Keratinocyte (primary cell): ENCODE results near the gene MAP3K5. TPM values are rescaled to one million over a fixed set of nuclear protein-coding genes. Genes with fewer than 3 reads are reported as not detected.

Source experiments
- DNase-seq: peaks from one replicate; pipeline ENCODE4 v3.0.0-alpha.2; 2011; ENCODE audit warnings: low read depth, missing footprints, low spot score
- FAIRE-seq: peaks from 2 replicates; lab custom pipeline; 2011; peaks lifted over from hg19 to GRCh38; lab: Jason Lieb, UNC
- H2AFZ ChIP-seq: 2 replicates; pipeline ENCODE4 v1.6.0; 2012; ENCODE audit warnings: low read length, control low read depth, inconsistent platforms; ENCODE audit not compliant: control insufficient read depth
- H3K27ac ChIP-seq: 2 replicates; pipeline ENCODE4 v1.5.1; 2011; ENCODE audit warnings: low read length; ENCODE audit not compliant: control insufficient read depth, insufficient read depth
- H3K27me3 ChIP-seq: 3 replicates; pipeline ENCODE4 v1.6.0; 2011; ENCODE audit warnings: low read length; ENCODE audit not compliant: control insufficient read depth, insufficient read depth; ENCODE audit errors: extremely low read depth
- H3K36me3 ChIP-seq, 2 experiments: 2 replicates in 1 of 2; 3 replicates in 1 of 2; pipeline ENCODE4 v1.5.1; 2011; ENCODE audit warnings: low read length in 2 of 2, mild to moderate bottlenecking in 1 of 2; ENCODE audit not compliant: control insufficient read depth in 2 of 2, insufficient read depth in 2 of 2; ENCODE audit errors: extremely low read depth in 1 of 2
- H3K4me1 ChIP-seq: 3 replicates; pipeline ENCODE4 v1.5.1; 2011; ENCODE audit warnings: low read length; ENCODE audit not compliant: control insufficient read depth, insufficient read depth; ENCODE audit errors: extremely low read depth
- H3K4me2 ChIP-seq: 3 replicates; pipeline ENCODE4 v1.6.0; 2011; ENCODE audit warnings: low read depth, low read length; ENCODE audit not compliant: control insufficient read depth, insufficient read depth; ENCODE audit errors: extremely low read depth
- H3K4me3 ChIP-seq, 3 experiments: fragments of 200-600 bp in 1 of 3; sonication (generic) in 1 of 3; 2 replicates in 2 of 3; 3 replicates in 1 of 3; pipeline ENCODE4 v1.5.1; 2011 to 2016; ENCODE audit warnings: low read length in 3 of 3, mild to moderate bottlenecking in 3 of 3, control low read depth in 2 of 3, inconsistent platforms in 1 of 3, low read depth in 1 of 3, mixed read lengths in 1 of 3, mixed run types in 1 of 3, moderate library complexity in 1 of 3; ENCODE audit not compliant: control insufficient read depth in 2 of 3, insufficient read depth in 2 of 3; ENCODE audit errors: extremely low read depth in 1 of 3
- H3K79me2 ChIP-seq: 2 replicates; pipeline ENCODE4 v1.6.0; 2012; ENCODE audit warnings: low read length; ENCODE audit not compliant: control insufficient read depth, insufficient read depth
- H3K9ac ChIP-seq: 3 replicates; pipeline ENCODE4 v1.6.0; 2011; ENCODE audit warnings: low read length; ENCODE audit not compliant: control insufficient read depth, insufficient read depth; ENCODE audit errors: extremely low read depth
- H3K9me1 ChIP-seq: 3 replicates; pipeline ENCODE4 v1.6.0; 2011; ENCODE audit warnings: low read length; ENCODE audit not compliant: control insufficient read depth, insufficient read depth; ENCODE audit errors: extremely low read depth
- H3K9me3 ChIP-seq: 2 replicates; pipeline ENCODE4 v1.5.1; 2012; ENCODE audit warnings: low read depth, low read length; ENCODE audit not compliant: control insufficient read depth
- H4K20me1 ChIP-seq: 3 replicates; pipeline ENCODE4 v1.6.0; 2011; ENCODE audit warnings: low read length; ENCODE audit not compliant: control insufficient read depth, insufficient read depth; ENCODE audit errors: extremely low read depth
- CTCF ChIP-seq, 3 experiments: IDR thresholded peaks in 1 of 3; conservative IDR thresholded peaks in 1 of 3; optimal IDR thresholded peaks in 1 of 3; 2 replicates in 2 of 3; 3 replicates in 1 of 3; pipeline versions ENCODE3 to v1.5.1; 2011; ENCODE audit warnings: low read length in 3 of 3, mild to moderate bottlenecking in 3 of 3, moderate library complexity in 2 of 3, control low read depth in 1 of 3, inconsistent platforms in 1 of 3; ENCODE audit not compliant: insufficient read depth in 2 of 3; ENCODE audit errors: extremely low read depth in 1 of 3
- EZH2 ChIP-seq: IDR thresholded peaks from one replicate; pipeline ENCODE4 v1.6.1; 2012; ENCODE audit warnings: inconsistent platforms, mild to moderate bottlenecking, low read length, moderate library complexity
- dilution Hi-C: fragments of 300-500 bp; cut with MboI; formaldehyde crosslinking; loops from one replicate; pipeline ENCODE4 v1.7.0; 2020; ENCODE audit warnings: low sequenced_read_pairs; ENCODE audit not compliant: extremely low pct_ligation_motif_present
- polyA plus RNA-seq, 5 experiments: library from polyadenylated mRNA; depleted of rRNA in 3 of 5; stranded (reverse) in 3 of 5; stranded (forward) in 1 of 5; unstranded in 1 of 5; fragments of >200 nt; gene quantifications; 1 replicate in 1 of 5; 2 replicates in 3 of 5; 3 replicates in 1 of 5; pipeline versions ENCODE4 v1.2.1 to v1.2.3, GENCODE V29; 2011 to 2012; ENCODE audit warnings: missing spikeins in 2 of 5, low read depth in 1 of 5, low replicate concordance in 1 of 5

The MAP3K5 gene
- polyA plus RNA-seq, 1 donor (not counting 4 experiments of a cell fraction or from before 2014, with no cell fraction given) = 3.4 TPM

GRCh38 chr6:136764517-136764993, 27.7 kb downstream of the MAP3K5 start:
- dilution Hi-C loops = no loop called here
- H3K27ac ChIP-seq = no peak overlapping the region
- TF ChIP-seq EZH2 = no peak
- no peak for TF ChIP-seq CTCF (optimal IDR thresholded peaks at IDR 0.05 in 1 of 3, IDR thresholded peaks at IDR 0.05 in 1 of 3, conservative IDR thresholded peaks at IDR 0.05 in 1 of 3; ENCODE audit: extremely low read depth in 1 of 3, insufficient read depth in 2 of 3, low read length in 3 of 3)
- no peak overlapping the region for H3K4me2 ChIP-seq
- H3K9me3 ChIP-seq = no peaks in the 10 kb centered on the region
- no peaks in the 10 kb centered on the region for H3K36me3 ChIP-seq
- no peak overlapping the region for H3K9ac ChIP-seq
- peaks cover 1% of the 10 kb centered on the region for H3K79me2 ChIP-seq
- peaks cover 2% of the 10 kb centered on the region for H4K20me1 ChIP-seq
- H3K27me3 ChIP-seq = no peaks in the 10 kb centered on the region
- no peak overlapping the region for H2AFZ ChIP-seq
- no peaks in the 10 kb centered on the region for H3K9me1 ChIP-seq
- H3K4me1 ChIP-seq = peaks cover 18% of the 10 kb centered on the region
- DNase-seq (no peak), FAIRE-seq (no peak)
- no peak overlapping the region for H3K4me3 ChIP-seq

- DNase-seq = no peak
- Histone ChIP-seq H3K9me1 (no peaks in the 10 kb centered on the region), H3K9me3 (no peaks in the 10 kb centered on the region), H3K4me1 (peaks cover 18% of the 10 kb centered on the region), H3K27me3 (no peaks in the 10 kb centered on the region), H3K4me3 (no peak overlapping the region), H4K20me1 (peaks cover 2% of the 10 kb centered on the region), H3K79me2 (peaks cover 1% of the 10 kb centered on the region), H3K4me2 (no peak overlapping the region), H3K9ac (no peak overlapping the region), H3K27ac (no peak overlapping the region), H2AFZ (no peak overlapping the region), H3K36me3 (no peaks in the 10 kb centered on the region)
- FAIRE-seq = no peak
- TF ChIP-seq CTCF (optimal IDR thresholded peaks at IDR 0.05 in 1 of 3, IDR thresholded peaks at IDR 0.05 in 1 of 3, conservative IDR thresholded peaks at IDR 0.05 in 1 of 3; ENCODE audit: extremely low read depth in 1 of 3, insufficient read depth in 2 of 3, low read length in 3 of 3) (no peak), EZH2 (no peak)
- dilution Hi-C loops = no loop called here
Observed at GRCh38 chr6:136763716-136764516, 28.4 kb downstream of the MAP3K5 start.
